SK-N-SH (cell line): ENCODE measurements around the gene CHCHD6. TPM values are rescaled to one million over a fixed set of nuclear protein-coding genes. Genes with fewer than 3 reads are reported as not detected.

Experiments
- CTCF ChIA-PET: fragments of 300-600, 350-600 bp; formaldehyde crosslinking; extraction: SDS; loops from one replicate; lab custom pipeline; 2021; lab: Yijun Ruan, JAX
- POLR2A ChIA-PET: fragments of 350-600 bp; sonication (Branson Sonifier 250); formaldehyde crosslinking; extraction: SDS; loops from one replicate; lab custom pipeline; 2020; ENCODE audit warnings: antibody characterized with exemption, inconsistent platforms; lab: Yijun Ruan, JAX
- DNase-seq: peaks from one replicate; pipeline ENCODE4 v3.0.0; 2012
- H2AFZ ChIP-seq: fragments of 200-600 bp; sonication (generic); 2 replicates; pipeline ENCODE4 v1.8.1; 2016; ENCODE audit warnings: antibody characterized with exemption, mild to moderate bottlenecking, low read depth
- H3F3A ChIP-seq: fragments of 200-600 bp; sonication (generic); replicated peaks from 2 replicates; pipeline ENCODE3; 2016; ENCODE audit warnings: antibody characterized with exemption, mild to moderate bottlenecking; ENCODE audit not compliant: insufficient read depth
- H3K27ac ChIP-seq, 2 experiments: fragments of 200-500 bp in 1 of 2; fragments of 200-600 bp in 1 of 2; sonication (Bioruptor generic) in 1 of 2; sonication (generic), shearing (Covaris generic) in 1 of 2; 2 replicates each; pipeline versions ENCODE4 v1.5.1 to v1.6.1; 2014 to 2016; ENCODE audit warnings: low read depth in 2 of 2, inconsistent platforms in 1 of 2, low read length in 1 of 2, mild to moderate bottlenecking in 1 of 2, mixed read lengths in 1 of 2
- H3K27me3 ChIP-seq: fragments of 200-600 bp; sonication (generic), shearing (Covaris generic); 2 replicates; pipeline ENCODE4 v1.6.1; 2016; ENCODE audit warnings: mixed run types; ENCODE audit not compliant: insufficient read depth
- H3K36me3 ChIP-seq, 2 experiments: fragments of 200-500 bp in 1 of 2; fragments of 200-600 bp in 1 of 2; sonication (Bioruptor generic) in 1 of 2; sonication (generic) in 1 of 2; replicated peaks in 1 of 2; 2 replicates each; pipeline versions ENCODE3 to v1.5.1; 2014 to 2016; ENCODE audit warnings: low read length in 1 of 2, mild to moderate bottlenecking in 1 of 2; ENCODE audit not compliant: insufficient read depth in 2 of 2, control insufficient read depth in 1 of 2
- H3K4me1 ChIP-seq, 2 experiments: fragments of 200-500 bp in 1 of 2; fragments of 200-600 bp in 1 of 2; sonication (Bioruptor generic) in 1 of 2; sonication (generic), shearing (Covaris generic) in 1 of 2; 2 replicates each; pipeline versions ENCODE4 v1.5.1 to v1.6.1; 2014 to 2016; ENCODE audit warnings: low read depth in 1 of 2, low read length in 1 of 2, mixed run types in 1 of 2; ENCODE audit not compliant: insufficient read depth in 2 of 2, control insufficient read depth in 1 of 2
- H3K4me2 ChIP-seq: fragments of 200-600 bp; sonication (generic), shearing (Covaris generic); 2 replicates; pipeline ENCODE4 v1.6.1; 2017; ENCODE audit warnings: mixed run types
- H3K4me3 ChIP-seq, 2 experiments: fragments of 200-500 bp in 1 of 2; fragments of 200-600 bp in 1 of 2; sonication (Bioruptor generic) in 1 of 2; sonication (generic), shearing (Covaris generic) in 1 of 2; 2 replicates each; pipeline versions ENCODE4 v1.5.1 to v1.8.1; 2014 to 2016; ENCODE audit warnings: low read depth in 2 of 2, inconsistent platforms in 1 of 2, low read length in 1 of 2, mild to moderate bottlenecking in 1 of 2, mixed read lengths in 1 of 2, moderate library complexity in 1 of 2
- H3K79me2 ChIP-seq: fragments of 200-600 bp; sonication (generic); 2 replicates; pipeline ENCODE4 v1.8.1; 2017; ENCODE audit warnings: mild to moderate bottlenecking; ENCODE audit not compliant: insufficient read depth
- H3K9ac ChIP-seq: fragments of 200-600 bp; sonication (generic); 2 replicates; pipeline ENCODE4 v1.6.1; 2017; ENCODE audit warnings: mixed run types
- H3K9me2 ChIP-seq: fragments of 200-600 bp; sonication (generic); 2 replicates; pipeline ENCODE4 v1.6.1; 2017; ENCODE audit warnings: mixed run types
- H3K9me3 ChIP-seq: fragments of 200-600 bp; sonication (generic); 2 replicates; pipeline ENCODE4 v1.6.1; 2017; ENCODE audit warnings: mixed run types, mild to moderate bottlenecking, moderate library complexity
- H4K20me1 ChIP-seq: fragments of 200-600 bp; sonication (generic); 2 replicates; pipeline ENCODE4 v1.6.1; 2017; ENCODE audit warnings: mild to moderate bottlenecking, mixed run types; ENCODE audit not compliant: insufficient read depth
- CHD2 ChIP-seq: fragments of 150-350 bp; IDR thresholded peaks from 2 replicates; pipeline ENCODE4 v1.6.1; 2018; ENCODE audit warnings: low read length; ENCODE audit not compliant: partially characterized antibody
- EZH2phosphoT487 ChIP-seq: fragments of 200-600 bp; sonication (generic); IDR thresholded peaks from 2 replicates; pipeline ENCODE4 v1.6.1; 2017; ENCODE audit warnings: low read depth, mixed run types, mild to moderate bottlenecking, antibody characterized with exemption, moderate library complexity, borderline replicate concordance
- IRF3 ChIP-seq: fragments of 150-350 bp; IDR thresholded peaks from 2 replicates; pipeline ENCODE4 v1.6.1; 2016; ENCODE audit warnings: mild to moderate bottlenecking, low read depth, low read length
- JUND ChIP-seq: IDR thresholded peaks from 2 replicates; pipeline ENCODE4 v1.4.0; 2012
- WGBS: methylation state at CpG from one replicate; pipeline ENCODE4 v1.1.6; 2017; ENCODE audit warnings: low lambda C conversion rate; 5-methylcytosine and 5-hydroxymethylcytosine counted together
- polyA plus RNA-seq, 3 experiments: library from polyadenylated mRNA; depleted of rRNA; stranded (reverse); fragments of >200 nt; gene quantifications; 2 replicates each; pipeline ENCODE4 v1.2.3, GENCODE V29; 2012
- TF ChIP-seq, protein P1 (sequence below): fragments of 200-600 bp; sonication (generic); IDR thresholded peaks from 2 replicates; pipeline ENCODE4 v1.6.1; 2017; ENCODE audit warnings: antibody characterized with exemption, mild to moderate bottlenecking, moderate library complexity

CHCHD6 gene
- polyA plus RNA-seq, 1 of the 3 experiments (the other 2 are of a cell fraction): 42.5 TPM

- H3K4me1 ChIP-seq: peaks cover 0 to 9% of the 10 kb centered on the region in 2 experiments; a peak in 2 of 4 replicates
- TF ChIP-seq JUND (no peak), EZH2phosphoT487 (no peak)
- no peak for DNase-seq
- no peaks in the 10 kb centered on the region for H3K36me3 ChIP-seq
- H3K27ac ChIP-seq: no peak overlapping the region
- CTCF ChIA-PET: interaction anchor here (1.4 to 1.8 kb wide), 2 partner anchors 20 to 44 kb away, joined by 3 to 7 read pairs; no protein-coding TSS in a partner anchor
- peaks cover 7% of the 10 kb centered on the region; the same call in 1 of the 2 replicates for H3K27me3 ChIP-seq
- no peak overlapping the region for H3K4me3 ChIP-seq
- no peaks in the 10 kb centered on the region for H3K9me3 ChIP-seq
- H3K4me2 ChIP-seq: no peak overlapping the region
- WGBS: 72% methylated on average over 3 of the region's 3 CpGs
- H3K79me2 ChIP-seq: no peaks in the 10 kb centered on the region
- no peak overlapping the region for H2AFZ ChIP-seq
- H3K9ac ChIP-seq: no peak overlapping the region
- no peaks in the 10 kb centered on the region for H3F3A ChIP-seq
- no peaks in the 10 kb centered on the region for H4K20me1 ChIP-seq
- POLR2A ChIA-PET: no interaction called here
- no peaks in the 10 kb centered on the region for H3K9me2 ChIP-seq
Measured at GRCh38 chr3:126658584-126658983, 45.5 kb upstream of the CHCHD6 start.

DNA sequence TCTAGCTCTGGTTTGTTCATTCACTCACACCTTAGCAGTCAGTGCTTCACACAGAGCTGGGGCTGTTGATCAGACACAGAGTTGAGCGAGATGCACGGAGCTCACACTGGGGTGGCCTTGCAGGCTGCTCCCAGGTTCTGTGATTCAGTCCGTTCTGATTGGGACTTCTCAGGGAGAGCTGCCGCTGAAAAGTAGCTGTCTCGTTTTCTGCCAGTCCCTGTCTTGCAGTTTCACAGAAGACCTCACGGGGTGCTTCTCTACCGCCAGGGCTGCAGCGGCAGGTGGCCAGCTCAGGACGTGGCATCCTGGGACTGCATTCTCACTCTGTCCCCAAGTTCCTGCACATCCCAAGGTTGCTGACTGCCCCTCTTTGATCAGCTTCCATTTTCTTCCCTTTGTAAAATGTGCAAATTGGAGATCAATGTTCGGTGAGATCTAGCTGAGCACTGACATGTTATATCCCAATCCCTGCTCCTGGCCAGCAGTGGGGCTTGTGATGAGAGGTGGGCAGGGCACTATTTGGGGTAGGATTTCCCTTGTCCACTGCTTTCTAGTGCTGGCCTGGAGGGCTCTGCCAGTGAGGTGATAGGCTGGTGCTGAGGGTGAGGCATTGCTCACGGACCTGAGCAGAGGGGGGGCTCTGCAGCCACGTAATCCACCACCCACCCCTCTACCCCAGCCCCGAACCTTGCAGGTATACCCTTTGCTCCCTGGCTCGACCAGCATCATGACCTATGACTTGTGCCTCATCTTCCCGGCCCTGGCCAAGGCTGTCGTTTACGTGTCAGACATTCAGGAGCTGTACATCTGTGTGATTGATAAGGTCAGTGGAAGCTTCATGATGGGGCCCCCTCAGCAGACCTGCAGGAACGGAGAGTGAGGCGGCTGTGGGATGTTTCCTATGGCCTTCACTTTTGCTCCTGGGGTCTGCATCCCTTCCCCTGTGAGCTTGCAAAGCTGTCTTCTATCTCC, 43.8 kb upstream of the CHCHD6 start:
- Histone ChIP-seq H3K4me2 (no peak overlapping the region), H3K27me3 (peaks cover 7% of the 10 kb centered on the region; the same call in 1 of the 2 replicates)

More for the DNA sequence above, 43.8 kb upstream of the CHCHD6 start:
- Histone ChIP-seq H3K79me2 (no peaks in the 10 kb centered on the region), H3K4me1 (peaks cover 0 to 6% of the 10 kb centered on the region in 2 experiments; a peak in 1 of 4 replicates), H2AFZ (no peak overlapping the region), H3K4me3 (no peak overlapping the region), H3K9me3 (no peaks in the 10 kb centered on the region), H3K9ac (no peak overlapping the region), H3F3A (no peaks in the 10 kb centered on the region), H3K9me2 (no peaks in the 10 kb centered on the region), H3K27ac (no peak overlapping the region), H4K20me1 (no peaks in the 10 kb centered on the region), H3K36me3 (no peaks in the 10 kb centered on the region)
- CTCF ChIA-PET: interaction anchor here (0.6 to 2.1 kb wide), 18 partner anchors 8 to 795 kb away, joined by 3 to 9 read pairs (median 4); partner anchors contain the start of gene UROC1
- DNase-seq: peak; percentile 64
- TF ChIP-seq, protein P1, sequence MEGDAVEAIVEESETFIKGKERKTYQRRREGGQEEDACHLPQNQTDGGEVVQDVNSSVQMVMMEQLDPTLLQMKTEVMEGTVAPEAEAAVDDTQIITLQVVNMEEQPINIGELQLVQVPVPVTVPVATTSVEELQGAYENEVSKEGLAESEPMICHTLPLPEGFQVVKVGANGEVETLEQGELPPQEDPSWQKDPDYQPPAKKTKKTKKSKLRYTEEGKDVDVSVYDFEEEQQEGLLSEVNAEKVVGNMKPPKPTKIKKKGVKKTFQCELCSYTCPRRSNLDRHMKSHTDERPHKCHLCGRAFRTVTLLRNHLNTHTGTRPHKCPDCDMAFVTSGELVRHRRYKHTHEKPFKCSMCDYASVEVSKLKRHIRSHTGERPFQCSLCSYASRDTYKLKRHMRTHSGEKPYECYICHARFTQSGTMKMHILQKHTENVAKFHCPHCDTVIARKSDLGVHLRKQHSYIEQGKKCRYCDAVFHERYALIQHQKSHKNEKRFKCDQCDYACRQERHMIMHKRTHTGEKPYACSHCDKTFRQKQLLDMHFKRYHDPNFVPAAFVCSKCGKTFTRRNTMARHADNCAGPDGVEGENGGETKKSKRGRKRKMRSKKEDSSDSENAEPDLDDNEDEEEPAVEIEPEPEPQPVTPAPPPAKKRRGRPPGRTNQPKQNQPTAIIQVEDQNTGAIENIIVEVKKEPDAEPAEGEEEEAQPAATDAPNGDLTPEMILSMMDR: peak; percentile 18; the same call in 1 of the 2 replicates
- TF ChIP-seq IRF3: no peak
- TF ChIP-seq CHD2: no peak
- POLR2A ChIA-PET: interaction anchor here (1.0 kb wide), 1 partner anchor 19 kb away, joined by 3 read pairs; no protein-coding TSS in a partner anchor
- 53% methylated on average over 14 of the region's 19 CpGs for WGBS
